MM.1S (cell line): ENCODE data around the gene MYLK.
A peak's percentile ranks its signal among the peaks of the same experiment; 100 is the strongest.

Experiments used
- EZH2phosphoT487 ChIP-seq: fragments of 300-600 bp; sonication (generic); IDR thresholded peaks from 2 replicates; pipeline ENCODE4 v1.6.1; 2018; ENCODE audit warnings: antibody characterized with exemption, low read length
- TF ChIP-seq, protein P1 (sequence below): fragments of 300-600 bp; sonication (generic); IDR thresholded peaks from 2 replicates; pipeline ENCODE4 v1.5.1; 2016; ENCODE audit warnings: antibody characterized with exemption, low read length, mixed read lengths

DNA sequence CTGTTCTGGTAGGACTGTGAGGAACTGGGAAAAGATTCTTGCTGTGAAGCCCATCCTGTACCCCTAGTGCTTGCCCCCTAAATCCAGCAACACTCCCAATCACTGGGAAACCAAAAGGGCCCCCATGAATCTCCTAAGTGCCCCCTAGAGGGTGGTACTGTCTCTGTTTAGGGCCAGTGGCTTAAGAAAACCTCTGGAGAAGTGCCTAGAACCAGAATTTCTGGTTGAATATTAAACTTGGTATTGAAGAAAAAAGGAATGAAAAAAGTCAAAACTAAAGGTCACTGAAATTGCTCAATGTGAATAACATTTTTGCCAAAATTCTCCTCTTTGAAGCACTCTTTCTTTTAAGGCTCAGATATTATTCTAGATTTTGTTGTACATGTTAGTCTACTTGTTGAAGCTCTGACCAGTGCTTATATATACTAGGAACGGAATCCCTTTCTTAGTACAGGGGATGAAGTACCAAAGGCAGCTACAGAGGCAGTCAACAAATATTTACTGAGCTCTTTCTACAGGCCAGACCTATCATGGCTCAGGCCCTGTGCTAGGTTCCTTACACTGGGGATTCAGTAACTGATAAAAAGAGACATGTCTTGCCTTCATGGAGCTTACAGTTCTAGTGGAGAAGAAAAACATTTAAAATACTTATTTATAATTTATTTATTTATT lies 138.8 kb downstream of the MYLK start:
- TF ChIP-seq, protein P1, sequence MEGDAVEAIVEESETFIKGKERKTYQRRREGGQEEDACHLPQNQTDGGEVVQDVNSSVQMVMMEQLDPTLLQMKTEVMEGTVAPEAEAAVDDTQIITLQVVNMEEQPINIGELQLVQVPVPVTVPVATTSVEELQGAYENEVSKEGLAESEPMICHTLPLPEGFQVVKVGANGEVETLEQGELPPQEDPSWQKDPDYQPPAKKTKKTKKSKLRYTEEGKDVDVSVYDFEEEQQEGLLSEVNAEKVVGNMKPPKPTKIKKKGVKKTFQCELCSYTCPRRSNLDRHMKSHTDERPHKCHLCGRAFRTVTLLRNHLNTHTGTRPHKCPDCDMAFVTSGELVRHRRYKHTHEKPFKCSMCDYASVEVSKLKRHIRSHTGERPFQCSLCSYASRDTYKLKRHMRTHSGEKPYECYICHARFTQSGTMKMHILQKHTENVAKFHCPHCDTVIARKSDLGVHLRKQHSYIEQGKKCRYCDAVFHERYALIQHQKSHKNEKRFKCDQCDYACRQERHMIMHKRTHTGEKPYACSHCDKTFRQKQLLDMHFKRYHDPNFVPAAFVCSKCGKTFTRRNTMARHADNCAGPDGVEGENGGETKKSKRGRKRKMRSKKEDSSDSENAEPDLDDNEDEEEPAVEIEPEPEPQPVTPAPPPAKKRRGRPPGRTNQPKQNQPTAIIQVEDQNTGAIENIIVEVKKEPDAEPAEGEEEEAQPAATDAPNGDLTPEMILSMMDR = peak; percentile 27; the same call in 1 of the 2 replicates
- TF ChIP-seq EZH2phosphoT487 = no peak
